OCI-LY1 (cell line): Measurements from ENCODE around the gene GAS2L3.

Experiments used
- H2AFZ ChIP-seq: fragments of 200-600 bp; sonication (generic), shearing (Covaris generic); 2 replicates; pipeline ENCODE4 v1.6.0; 2014; ENCODE audit warnings: antibody characterized with exemption, mild to moderate bottlenecking, low read length
- H3F3A ChIP-seq: fragments of 200-600 bp; sonication (generic), shearing (Covaris generic); 2 replicates; pipeline ENCODE4 v1.6.0; 2014; ENCODE audit warnings: mild to moderate bottlenecking, antibody characterized with exemption, low read length, moderate library complexity; ENCODE audit not compliant: insufficient read depth
- H3K27ac ChIP-seq: fragments of 200-600 bp; sonication (generic); 2 replicates; pipeline ENCODE4 v1.5.1; 2014; ENCODE audit warnings: low read length, mixed run types, mild to moderate bottlenecking, low read depth; ENCODE audit not compliant: poor library complexity, severe bottlenecking
- H3K27me3 ChIP-seq: fragments of 200-600 bp; sonication (generic); 2 replicates; pipeline ENCODE4 v1.6.0; 2014; ENCODE audit warnings: antibody characterized with exemption, mild to moderate bottlenecking, low read length, moderate library complexity; ENCODE audit not compliant: insufficient read depth
- H3K36me3 ChIP-seq: fragments of 200-600 bp; sonication (generic); 2 replicates; pipeline ENCODE4 v1.6.1; 2014; ENCODE audit warnings: mild to moderate bottlenecking, antibody characterized with exemption, low read length, moderate library complexity, mixed read lengths; ENCODE audit not compliant: insufficient read depth
- H3K4me1 ChIP-seq: fragments of 200-600 bp; sonication (generic); 2 replicates; pipeline ENCODE4 v1.5.1; 2014; ENCODE audit warnings: mild to moderate bottlenecking, low read length, moderate library complexity; ENCODE audit not compliant: insufficient read depth, severe bottlenecking
- H3K4me2 ChIP-seq: fragments of 200-600 bp; sonication (generic), shearing (Covaris generic); 2 replicates; pipeline ENCODE4 v1.6.1; 2014; ENCODE audit warnings: low read length
- H3K4me3 ChIP-seq: fragments of 200-600 bp; sonication (generic); 2 replicates; pipeline ENCODE4 v1.5.1; 2014; ENCODE audit warnings: low read length, low read depth, mild to moderate bottlenecking, mixed read lengths; ENCODE audit not compliant: poor library complexity, severe bottlenecking
- H3K79me2 ChIP-seq: fragments of 200-600 bp; shearing (Covaris generic); 2 replicates; pipeline ENCODE4 v1.6.1; 2016; ENCODE audit warnings: mixed run types, low read length, mixed read lengths; ENCODE audit not compliant: insufficient read depth
- H3K9ac ChIP-seq: fragments of 200-600 bp; sonication (generic), shearing (Covaris generic); 2 replicates; pipeline ENCODE4 v1.6.1; 2014; ENCODE audit warnings: mild to moderate bottlenecking, low read length, mixed read lengths
- H3K9me2 ChIP-seq: fragments of 200-600 bp; sonication (generic), shearing (Covaris generic); 2 replicates; pipeline ENCODE4 v1.6.1; 2014; ENCODE audit warnings: low read depth, mild to moderate bottlenecking, low read length, mixed read lengths
- H3K9me3 ChIP-seq: fragments of 200-600 bp; shearing (Covaris generic); 2 replicates; pipeline ENCODE4 v1.6.1; 2014; ENCODE audit warnings: low read length, mixed read lengths
- H4K20me1 ChIP-seq: fragments of 200-600 bp; sonication (generic), shearing (Covaris generic); 2 replicates; pipeline ENCODE4 v1.6.0; 2016; ENCODE audit warnings: mild to moderate bottlenecking, low read length; ENCODE audit not compliant: insufficient read depth
- CTCF ChIP-seq: fragments of 200-600 bp; sonication (generic), shearing (Covaris generic); IDR thresholded peaks from 2 replicates; pipeline ENCODE4 v1.5.1; 2017; ENCODE audit warnings: mild to moderate bottlenecking, antibody characterized with exemption, low read length, moderate library complexity, mixed read lengths
- EZH2 ChIP-seq: fragments of 200-600 bp; sonication (generic), shearing (Covaris generic); IDR thresholded peaks from 2 replicates; pipeline ENCODE4 v1.8.0; 2017; ENCODE audit warnings: borderline replicate concordance, mixed run types, mild to moderate bottlenecking, antibody characterized with exemption, low read length, moderate library complexity, mixed read lengths

GAS2L3 gene

GRCh38 chr12:100539202-100539601 lies 34.3 kb upstream of the GAS2L3 start:
- H3K27me3 ChIP-seq, result no peaks in the 10 kb centered on the region
- H3K4me3 ChIP-seq, result no peak overlapping the region
- no peak overlapping the region for H2AFZ ChIP-seq
- H3K36me3 ChIP-seq, result no peaks in the 10 kb centered on the region
- H3K9me3 ChIP-seq, result no peaks in the 10 kb centered on the region
- H3F3A ChIP-seq, result no peaks in the 10 kb centered on the region
- H3K79me2 ChIP-seq, result no peaks in the 10 kb centered on the region
- no peaks in the 10 kb centered on the region for H3K9me2 ChIP-seq
- no peaks in the 10 kb centered on the region for H3K4me1 ChIP-seq
- H4K20me1 ChIP-seq, result no peaks in the 10 kb centered on the region
- TF ChIP-seq EZH2, result no peak
- no peak for TF ChIP-seq CTCF
- no peak overlapping the region for H3K9ac ChIP-seq
- H3K4me2 ChIP-seq, result no peak overlapping the region
- H3K27ac ChIP-seq, result no peak overlapping the region

GRCh38 chr12:100544165-100544564 lies 29.3 kb upstream of the GAS2L3 start:
- TF ChIP-seq CTCF, result no peak
- TF ChIP-seq EZH2, result no peak
- H4K20me1 ChIP-seq, result no peaks in the 10 kb centered on the region
- H3K9me2 ChIP-seq, result no peaks in the 10 kb centered on the region
- no peaks in the 10 kb centered on the region for H3K79me2 ChIP-seq
- H3K9me3 ChIP-seq, result no peaks in the 10 kb centered on the region
- H2AFZ ChIP-seq, result no peak overlapping the region
- no peak overlapping the region for H3K27ac ChIP-seq
- no peaks in the 10 kb centered on the region for H3K27me3 ChIP-seq
- no peak overlapping the region for H3K9ac ChIP-seq
- H3K4me3 ChIP-seq, result no peak overlapping the region
- H3K36me3 ChIP-seq, result no peaks in the 10 kb centered on the region
- H3K4me2 ChIP-seq, result no peak overlapping the region
- no peaks in the 10 kb centered on the region for H3F3A ChIP-seq
- no peaks in the 10 kb centered on the region for H3K4me1 ChIP-seq

- Histone ChIP-seq H3K9ac (no peak overlapping the region), H3K4me2 (no peak overlapping the region), H3K36me3 (no peaks in the 10 kb centered on the region), H3F3A (no peaks in the 10 kb centered on the region), H3K4me1 (no peaks in the 10 kb centered on the region), H4K20me1 (no peaks in the 10 kb centered on the region), H3K9me3 (no peaks in the 10 kb centered on the region), H2AFZ (no peak overlapping the region), H3K27ac (no peak overlapping the region), H3K9me2 (no peaks in the 10 kb centered on the region), H3K4me3 (no peak overlapping the region), H3K79me2 (no peaks in the 10 kb centered on the region), H3K27me3 (no peaks in the 10 kb centered on the region)
- TF ChIP-seq EZH2, result no peak
- no peak for TF ChIP-seq CTCF
Observed at GRCh38 chr12:100545092-100545491, 28.4 kb upstream of the GAS2L3 start.
